Osteoblast (primary cell): ENCODE measurements around the gene MAZ. TPM values are rescaled to one million over a fixed set of nuclear protein-coding genes. Genes with fewer than 3 reads are reported as not detected.

Source experiments
- DNase-seq: peaks from one replicate; pipeline ENCODE4 v3.0.0; 2011; ENCODE audit warnings: low spot score, mixed read lengths; ENCODE audit not compliant: insufficient read length; ENCODE audit errors: missing footprints
- H2AFZ ChIP-seq: 2 replicates; pipeline ENCODE4 v1.6.0; 2011; ENCODE audit warnings: mild to moderate bottlenecking, low read length
- H3K27ac ChIP-seq: 2 replicates; pipeline ENCODE4 v1.5.1; 2011; ENCODE audit warnings: mild to moderate bottlenecking, low read depth, low read length, moderate library complexity
- H3K27me3 ChIP-seq: 2 replicates; pipeline ENCODE4 v1.6.0; 2012; ENCODE audit warnings: mild to moderate bottlenecking, control low read depth, inconsistent platforms, low read length, moderate library complexity; ENCODE audit not compliant: insufficient read depth
- H3K36me3 ChIP-seq: 2 replicates; pipeline ENCODE4 v1.5.1; 2011; ENCODE audit warnings: mild to moderate bottlenecking, low read length, control low read depth, moderate library complexity; ENCODE audit not compliant: insufficient read depth
- H3K4me1 ChIP-seq: 2 replicates; pipeline ENCODE4 v1.5.1; 2011; ENCODE audit warnings: mild to moderate bottlenecking, low read length, control low read depth, moderate library complexity; ENCODE audit not compliant: insufficient read depth
- H3K4me2 ChIP-seq: 2 replicates; pipeline ENCODE4 v1.6.0; 2011; ENCODE audit warnings: mild to moderate bottlenecking, low read length; ENCODE audit not compliant: insufficient read depth
- H3K4me3 ChIP-seq: fragments of 200-600 bp; sonication (generic); 3 replicates; pipeline ENCODE4 v1.5.1; 2012; ENCODE audit warnings: mild to moderate bottlenecking, low read length, inconsistent platforms; ENCODE audit not compliant: insufficient read depth
- H3K79me2 ChIP-seq: 2 replicates; pipeline ENCODE4 v1.6.0; 2012; ENCODE audit warnings: mild to moderate bottlenecking, low read length, control low read depth, inconsistent platforms; ENCODE audit not compliant: insufficient read depth
- H3K9me3 ChIP-seq: 2 replicates; pipeline ENCODE4 v1.5.1; 2011; ENCODE audit warnings: low read depth, low read length, control low read depth
- H4K20me1 ChIP-seq: 2 replicates; pipeline ENCODE4 v1.6.0; 2012; ENCODE audit warnings: mild to moderate bottlenecking, low read length, control low read depth; ENCODE audit not compliant: insufficient read depth
- CTCF ChIP-seq: IDR thresholded peaks from 2 replicates; pipeline ENCODE4 v1.5.1; 2011; ENCODE audit warnings: mild to moderate bottlenecking, low read depth, low read length, moderate library complexity; ENCODE audit errors: extremely low read depth
- total RNA-seq: library from RNA; depleted of rRNA; stranded (reverse); fragments of >200 nt; gene quantifications from 2 replicates; pipeline ENCODE4 v1.2.3, GENCODE V29; 2012

The MAZ gene
- total RNA-seq, 1 donor, result 267 TPM

- no peak for TF ChIP-seq CTCF
- Histone ChIP-seq H4K20me1 (peaks cover 21% of the 10 kb centered on the region), H3K27me3 (no peaks in the 10 kb centered on the region), H3K9me3 (no peaks in the 10 kb centered on the region), H3K36me3 (peaks cover 84% of the 10 kb centered on the region), H3K4me2 (no peak overlapping the region), H3K27ac (no peak overlapping the region), H2AFZ (no peak overlapping the region), H3K4me3 (no peak overlapping the region), H3K79me2 (peaks cover 23% of the 10 kb centered on the region), H3K4me1 (no peaks in the 10 kb centered on the region)
- no peak for DNase-seq
These were observed 29.6 kb downstream of the MAZ start for GRCh38 chr16:29835926-29836325.

GRCh38 chr16:29836623-29837022, 30.3 kb downstream of the MAZ start:
- peaks cover 86% of the 10 kb centered on the region for H3K36me3 ChIP-seq
- DNase-seq, result peak; percentile 6
- H3K27ac ChIP-seq, result no peak overlapping the region
- no peak overlapping the region for H2AFZ ChIP-seq
- no peak overlapping the region for H3K4me3 ChIP-seq
- no peak for TF ChIP-seq CTCF
- no peaks in the 10 kb centered on the region for H3K27me3 ChIP-seq
- H4K20me1 ChIP-seq, result peaks cover 17% of the 10 kb centered on the region
- peaks cover 17% of the 10 kb centered on the region for H3K79me2 ChIP-seq
- H3K9me3 ChIP-seq, result no peaks in the 10 kb centered on the region
- no peaks in the 10 kb centered on the region for H3K4me1 ChIP-seq
- no peak overlapping the region for H3K4me2 ChIP-seq

- Histone ChIP-seq H4K20me1 (peaks cover 15% of the 10 kb centered on the region), H2AFZ (no peak overlapping the region), H3K36me3 (peaks cover 91% of the 10 kb centered on the region), H3K27ac (no peak overlapping the region), H3K27me3 (no peaks in the 10 kb centered on the region), H3K4me1 (no peaks in the 10 kb centered on the region), H3K4me3 (no peak overlapping the region), H3K4me2 (no peak overlapping the region), H3K79me2 (peaks cover 16% of the 10 kb centered on the region), H3K9me3 (no peaks in the 10 kb centered on the region)
- peak; percentile 66 for DNase-seq
- no peak for TF ChIP-seq CTCF
These were observed 31.5 kb downstream of the MAZ start for GRCh38 chr16:29837841-29838240.

- Histone ChIP-seq H2AFZ (no peak overlapping the region), H3K9me3 (no peaks in the 10 kb centered on the region), H3K36me3 (peaks cover 86% of the 10 kb centered on the region), H3K27me3 (no peaks in the 10 kb centered on the region), H3K27ac (no peak overlapping the region), H3K79me2 (peaks cover 5% of the 10 kb centered on the region), H3K4me3 (no peak overlapping the region), H4K20me1 (peaks cover 6% of the 10 kb centered on the region), H3K4me1 (no peaks in the 10 kb centered on the region), H3K4me2 (no peak overlapping the region)
- TF ChIP-seq CTCF, result no peak
- DNase-seq, result peak; percentile 2
These were observed 33.5 kb downstream of the MAZ start for GRCh38 chr16:29839822-29840221.
